ENCODE results near the gene ARSI. TPM values are rescaled to one million over a fixed set of nuclear protein-coding genes. Genes with fewer than 3 reads are reported as not detected.

Gene ARSI
- total RNA-seq, 1 donor from 2014 or later = under 0.01 TPM

DNA sequence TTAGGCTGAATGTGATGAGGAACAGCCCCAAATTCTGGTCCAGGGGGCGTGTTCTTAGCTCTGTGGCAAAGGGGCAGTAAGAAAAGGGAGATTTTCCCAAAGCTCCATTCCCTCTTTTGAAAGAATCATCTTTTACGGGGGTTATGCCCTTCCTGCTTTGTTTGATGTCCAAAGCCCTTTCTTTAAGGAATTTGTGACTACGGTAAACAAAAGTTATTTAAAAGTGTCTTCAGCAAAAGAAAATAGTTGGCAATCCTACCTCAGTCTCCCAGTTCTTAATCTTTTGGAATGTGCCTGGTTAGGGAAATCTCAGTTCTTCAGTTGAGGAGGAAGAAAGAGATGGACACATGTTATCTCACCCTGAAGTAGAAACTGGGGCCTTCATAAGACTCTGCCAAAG is 24.4 kb upstream of the ARSI start:
- DNase-seq (ENCODE audit: low read depth in 2 of 2) = no peak

- DNase-seq (ENCODE audit: low read depth in 2 of 2) = no peak
Observed at GRCh38 chr5:150326707-150327106, 24.0 kb upstream of the ARSI start.

- no peak for DNase-seq (ENCODE audit: low read depth in 2 of 2)
Observed at GRCh38 chr5:150325426-150325825, 22.7 kb upstream of the ARSI start.

GRCh38 chr5:150323819-150324218 is 21.1 kb upstream of the ARSI start:
- DNase-seq (ENCODE audit: low read depth in 2 of 2) = no peak

GRCh38 chr5:150323092-150323491 is 20.4 kb upstream of the ARSI start:
- no peak for DNase-seq (ENCODE audit: low read depth in 2 of 2)

DNA sequence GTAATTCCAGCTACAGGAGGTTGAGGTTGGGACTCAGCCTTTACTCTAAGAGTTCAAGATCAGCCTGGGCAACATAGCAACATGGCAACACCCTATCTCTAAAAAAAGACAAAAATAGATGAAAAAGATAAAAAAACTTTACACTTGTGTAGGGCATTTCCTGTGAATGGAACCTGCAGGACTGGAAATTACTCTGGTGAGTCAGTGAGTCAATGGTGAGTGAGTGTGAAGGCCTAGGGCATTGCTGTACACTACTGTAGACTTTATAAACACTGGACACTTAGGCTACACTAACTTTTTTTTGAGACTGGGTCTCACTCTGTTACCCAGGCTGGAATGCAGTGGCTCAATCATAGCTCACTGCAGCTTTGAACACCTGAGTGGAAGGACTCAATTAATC is 19.5 kb upstream of the ARSI start:
- DNase-seq (ENCODE audit: low read depth in 2 of 2) = peak in 1 of 2 donors; percentile 39

- DNase-seq (ENCODE audit: low read depth in 2 of 2) = no peak
Observed at GRCh38 chr5:150321784-150322183, 19.1 kb upstream of the ARSI start.

DNA sequence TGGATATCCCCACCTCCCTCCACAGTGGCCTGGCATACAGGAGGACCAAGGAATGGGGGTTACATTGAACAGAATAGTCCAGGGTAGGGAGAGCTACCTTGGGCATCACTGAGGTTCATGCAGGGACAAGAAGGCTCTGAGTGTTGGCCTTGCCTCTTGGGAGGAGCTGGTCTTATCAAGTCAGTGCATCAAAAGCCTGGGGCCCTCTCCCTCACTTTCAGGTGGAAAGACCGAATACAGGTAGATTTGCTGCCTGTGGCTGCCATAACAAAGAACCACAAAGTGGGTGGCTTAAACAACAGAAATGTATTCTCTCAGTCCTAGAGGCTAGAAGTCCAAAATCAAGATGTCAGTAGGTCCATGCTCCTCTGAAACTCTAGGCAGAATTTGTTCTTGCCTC is 18.5 kb upstream of the ARSI start:
- DNase-seq (ENCODE audit: low read depth in 2 of 2) = no peak

DNA sequence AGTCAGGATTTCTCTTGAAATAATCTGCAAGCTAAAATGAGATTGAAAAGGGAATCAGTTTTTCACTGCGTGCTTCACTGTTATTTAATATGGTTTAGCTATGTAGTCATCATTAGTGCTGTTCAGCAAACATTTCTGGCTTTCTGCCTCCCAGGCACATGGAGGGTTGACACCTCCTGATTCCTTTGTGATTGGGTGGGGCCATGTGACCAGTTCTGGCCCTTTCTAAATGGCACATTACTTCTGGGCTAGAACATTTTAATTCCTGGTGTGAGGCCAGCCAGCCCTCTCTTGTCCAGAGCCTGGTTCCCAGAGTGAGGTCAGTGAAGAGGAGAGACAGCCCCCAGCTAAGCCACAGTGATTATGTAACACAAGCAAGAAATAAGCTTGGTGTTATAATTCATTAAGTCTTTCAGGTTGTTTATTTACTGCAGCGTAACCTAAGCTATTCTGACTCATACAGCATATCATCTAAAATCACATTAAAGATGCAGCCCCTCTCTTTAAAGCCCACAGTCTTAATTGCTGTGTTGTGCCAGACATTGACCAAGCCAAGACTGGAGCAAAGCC is 17.4 kb upstream of the ARSI start:
- no peak for DNase-seq (ENCODE audit: low read depth in 2 of 2)

- no peak for DNase-seq (ENCODE audit: low read depth in 2 of 2)
Observed at GRCh38 chr5:150319484-150319790, 16.7 kb upstream of the ARSI start.

DNA sequence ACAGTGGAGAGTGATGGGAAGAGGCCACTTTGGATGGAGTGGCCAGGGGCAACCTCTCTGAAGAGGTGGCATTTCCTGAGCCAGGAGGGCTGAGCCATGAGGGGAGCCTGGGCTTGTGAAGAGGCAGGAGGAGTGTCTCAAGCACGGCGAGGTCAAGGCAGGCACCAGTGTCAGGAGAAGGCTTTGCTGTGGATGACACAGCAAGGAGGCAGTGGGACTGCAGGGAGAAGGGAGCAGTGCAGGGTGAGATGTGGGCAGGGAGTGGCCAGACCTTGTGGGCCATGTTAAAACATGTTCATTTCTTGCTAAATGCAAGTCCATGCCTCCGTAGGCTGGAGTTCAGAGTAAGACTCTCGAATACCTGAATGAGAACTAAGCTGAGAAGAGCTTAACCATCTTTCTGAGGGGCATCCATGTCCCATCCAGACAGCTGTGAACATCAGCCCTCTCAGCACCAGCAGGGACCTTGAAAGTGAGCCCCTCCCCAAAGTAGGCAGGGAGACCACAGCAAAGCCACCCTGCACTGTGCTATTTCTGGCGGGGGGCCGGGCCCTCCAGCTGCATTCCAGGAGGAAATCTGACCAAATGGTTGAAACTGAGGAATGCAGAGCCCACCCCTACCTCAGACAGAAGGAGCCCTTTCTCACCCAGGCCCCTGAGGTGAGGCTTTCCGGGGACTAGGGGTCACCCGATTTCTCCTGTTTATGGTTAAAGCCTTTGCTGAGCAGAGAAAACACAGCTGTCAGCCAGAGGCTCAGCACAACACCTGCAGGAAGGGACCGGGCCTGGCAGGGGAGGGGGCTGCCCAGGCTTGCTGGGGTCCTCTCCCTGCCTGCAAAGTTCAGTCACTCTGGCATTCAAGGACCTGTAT is 16.1 kb upstream of the ARSI start:
- DNase-seq (ENCODE audit: low read depth in 2 of 2) = no peak

DNA sequence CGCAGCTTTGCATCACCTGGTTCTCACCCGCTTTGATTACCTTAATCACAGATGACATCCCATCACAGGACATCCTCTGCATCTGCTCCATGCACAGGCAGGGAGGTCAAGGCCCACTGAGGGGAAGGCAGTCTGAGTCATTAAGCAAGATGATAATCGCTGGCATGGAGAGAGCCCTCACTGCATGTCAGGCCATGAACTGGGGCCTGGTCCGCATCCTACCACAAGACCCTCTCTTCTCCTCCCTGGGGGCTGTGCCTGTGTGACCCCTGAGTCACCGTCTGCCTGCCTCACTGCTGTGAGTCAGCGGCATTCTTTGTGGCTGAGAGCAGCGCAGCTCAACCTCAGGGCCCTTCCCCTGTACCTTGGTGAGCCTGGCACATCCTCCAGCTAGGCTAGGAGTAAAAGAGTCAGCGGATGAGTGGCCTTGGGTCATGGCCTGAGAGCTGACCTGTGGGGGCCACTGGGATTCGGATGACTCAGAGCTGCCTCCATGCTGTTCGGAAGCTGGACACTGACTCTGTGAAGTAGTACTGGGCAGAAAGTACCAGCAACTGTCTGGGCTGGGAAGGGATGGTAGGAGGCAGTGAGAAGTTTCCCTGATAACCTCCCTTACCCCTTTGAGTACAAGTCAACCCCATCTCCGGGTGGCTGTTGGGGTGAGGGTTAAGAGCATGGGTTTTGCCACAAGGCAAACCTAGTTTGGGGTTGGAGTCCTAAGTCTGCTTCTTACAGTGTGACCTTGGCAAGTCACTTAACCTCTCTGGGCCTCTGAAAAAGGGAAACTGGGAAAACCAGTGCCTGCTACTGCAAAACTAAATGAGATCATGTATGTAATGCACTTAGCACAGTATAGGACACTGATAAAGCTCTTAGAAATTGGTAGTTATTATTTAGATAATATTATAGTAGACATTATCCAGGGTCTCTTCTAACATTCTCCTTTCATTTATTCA is 14.6 kb upstream of the ARSI start:
- peak in 1 of 2 donors; percentile 81 for DNase-seq (ENCODE audit: low read depth in 2 of 2)

DNA sequence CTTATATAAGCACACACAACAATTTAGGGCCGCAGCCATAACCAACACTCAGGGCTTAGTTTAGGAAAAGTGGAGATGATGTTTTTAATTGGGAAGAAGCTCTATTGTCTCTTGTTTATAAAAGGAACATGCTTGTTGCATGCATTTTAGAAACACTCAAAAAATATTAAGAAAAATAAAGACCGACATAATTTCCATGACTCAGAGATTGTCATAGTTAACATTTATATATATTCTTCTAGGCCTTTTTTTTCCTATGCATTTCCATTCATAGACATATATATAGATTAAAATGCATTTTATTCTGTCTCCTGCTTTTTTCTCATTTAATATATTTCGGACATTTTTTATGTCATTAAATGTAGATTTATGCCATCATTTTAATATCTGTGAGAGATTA is 13.6 kb upstream of the ARSI start:
- no peak for DNase-seq (ENCODE audit: low read depth in 2 of 2)

GRCh38 chr5:150315245-150315644 is 12.5 kb upstream of the ARSI start:
- DNase-seq (ENCODE audit: low read depth in 2 of 2) = no peak

DNA sequence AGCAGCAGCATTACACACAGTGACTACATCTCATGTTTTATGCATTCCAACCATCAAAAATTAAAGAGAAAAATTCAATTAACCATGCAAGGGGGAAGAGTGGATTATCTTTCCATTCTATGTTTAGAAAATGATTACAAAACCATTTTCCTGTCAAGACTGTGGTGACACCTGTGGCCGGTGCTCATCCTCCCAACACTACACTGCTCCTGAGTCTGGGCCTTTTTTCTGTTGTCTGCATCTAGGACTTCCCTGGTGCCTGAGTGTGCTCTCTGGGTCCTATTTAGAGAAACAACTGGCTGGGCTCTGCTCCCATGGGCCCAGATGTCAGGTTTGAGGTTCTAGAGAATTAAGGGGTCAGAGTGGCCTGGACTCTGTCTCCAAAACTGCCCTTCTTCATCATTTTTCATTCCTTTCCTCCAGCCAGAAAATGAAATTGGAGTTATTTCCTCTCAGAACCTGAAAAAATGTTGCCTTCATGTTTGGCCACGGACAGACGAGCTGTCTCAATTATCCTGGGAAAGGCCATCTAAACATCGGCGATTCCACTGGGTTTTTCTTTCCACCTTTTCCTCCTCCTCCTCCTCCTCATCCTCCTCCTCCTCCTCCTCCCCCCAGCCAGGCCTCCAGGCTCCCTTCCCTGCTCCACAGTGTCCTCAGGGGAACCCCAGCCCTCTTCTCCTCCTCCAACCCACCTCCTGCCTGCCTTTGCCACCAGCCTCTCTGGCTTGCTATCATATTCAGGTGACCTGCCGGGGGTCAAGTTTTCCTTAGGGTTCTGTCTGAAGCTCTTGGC is 11.4 kb upstream of the ARSI start:
- no peak for DNase-seq (ENCODE audit: low read depth in 2 of 2)

- no peak for DNase-seq (ENCODE audit: low read depth in 2 of 2)
Observed at GRCh38 chr5:150313501-150313900, 10.8 kb upstream of the ARSI start.

- DNase-seq (ENCODE audit: low read depth in 2 of 2) = no peak
Observed at GRCh38 chr5:150312518-150312917, 9.8 kb upstream of the ARSI start.

DNA sequence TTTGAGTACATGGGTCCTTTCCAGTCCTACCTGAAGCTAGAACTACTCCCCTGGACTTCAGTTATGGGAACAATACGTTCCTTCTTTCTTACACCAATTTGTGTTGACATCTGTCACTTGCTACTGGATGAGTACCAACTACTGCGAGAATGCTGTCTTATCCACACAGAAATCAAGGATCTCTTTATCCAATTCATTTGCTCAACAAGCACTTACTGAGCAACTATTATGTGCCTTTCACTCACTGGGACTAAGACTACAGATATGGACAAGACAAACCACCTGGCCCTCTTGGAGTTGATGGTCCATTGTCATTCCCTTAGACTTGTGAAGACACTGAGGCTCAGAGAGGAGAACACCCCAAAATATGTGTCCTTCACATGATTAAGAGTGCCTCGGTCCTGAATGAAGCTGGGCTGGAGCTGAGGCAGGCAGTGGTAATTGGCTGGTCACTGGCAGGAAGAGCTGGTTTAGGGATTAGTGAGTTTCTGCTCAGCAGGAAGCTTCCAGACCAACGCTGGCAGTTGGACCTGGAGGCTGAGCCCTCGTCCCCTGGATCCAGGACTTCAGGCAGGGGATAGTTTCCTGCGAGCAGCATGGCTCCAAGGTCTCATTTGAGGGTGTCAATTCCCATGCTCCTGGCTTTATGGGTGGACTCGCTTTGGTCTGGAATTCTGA is 8.4 kb upstream of the ARSI start:
- no peak for DNase-seq (ENCODE audit: low read depth in 2 of 2)

DNA sequence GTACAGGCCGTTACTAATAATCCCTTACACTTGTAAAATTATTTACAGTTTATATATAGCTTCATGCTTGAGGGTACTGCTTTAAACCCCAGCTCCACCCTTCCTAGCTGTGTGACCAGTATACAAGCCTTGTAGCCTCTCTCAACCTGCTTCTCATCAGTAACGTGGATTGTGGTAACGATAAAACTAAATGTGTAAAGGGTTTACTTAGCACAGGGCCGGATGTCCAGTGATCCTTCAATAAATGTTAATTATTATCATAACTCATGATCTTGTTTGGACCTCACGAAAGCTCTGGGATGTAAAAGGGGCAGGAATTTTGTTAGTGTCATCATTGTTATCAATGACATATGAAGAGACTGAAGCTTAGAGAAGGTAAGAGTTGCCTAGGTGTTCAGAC is 7.5 kb upstream of the ARSI start:
- DNase-seq (ENCODE audit: low read depth in 2 of 2) = no peak

GRCh38 chr5:150309886-150310239 is 7.2 kb upstream of the ARSI start:
- no peak for DNase-seq (ENCODE audit: low read depth in 2 of 2)

Data from dermis microvascular lymphatic vessel endothelial cell (primary cell).